GM10248 (cell line): ENCODE measurements around the gene HS1BP3.
A peak's percentile ranks its signal among the peaks of the same experiment; 100 is the strongest.

Experiments
- CTCF ChIA-PET: fragments of 300-600 bp; sonication (Branson Sonifier 250); formaldehyde crosslinking; extraction: SDS; loops from one replicate; lab custom pipeline; 2021; ENCODE audit warnings: antibody characterized with exemption; lab: Yijun Ruan, JAX
- POLR2A ChIA-PET: fragments of 350-650 bp; sonication (Branson Sonifier 250); formaldehyde crosslinking; extraction: SDS; loops from one replicate; lab custom pipeline; 2020; ENCODE audit warnings: antibody characterized with exemption; lab: Yijun Ruan, JAX
- DNase-seq: peaks from one replicate; pipeline ENCODE4 v3.0.0; 2012; ENCODE audit errors: extremely low spot score
- CTCF ChIP-seq: IDR thresholded peaks from 2 replicates; pipeline ENCODE4 v1.5.1; 2012; ENCODE audit warnings: mild to moderate bottlenecking, low read depth; ENCODE audit errors: extremely low read depth, missing control alignments, control extremely low read depth

Gene HS1BP3

GRCh38 chr2:20662308-20662937 is 11.5 kb upstream of the HS1BP3 start:
- no peak for DNase-seq
- ChIA-PET CTCF (interaction anchor here (0.7 to 10.0 kb wide), 44 partner anchors 8 to 503 kb away, joined by 3 to 247 read pairs (median 6); partner anchors contain the start of genes APOB, HS1BP3 and RHOB), POLR2A (no interaction called here)
- no peak for TF ChIP-seq CTCF

DNA sequence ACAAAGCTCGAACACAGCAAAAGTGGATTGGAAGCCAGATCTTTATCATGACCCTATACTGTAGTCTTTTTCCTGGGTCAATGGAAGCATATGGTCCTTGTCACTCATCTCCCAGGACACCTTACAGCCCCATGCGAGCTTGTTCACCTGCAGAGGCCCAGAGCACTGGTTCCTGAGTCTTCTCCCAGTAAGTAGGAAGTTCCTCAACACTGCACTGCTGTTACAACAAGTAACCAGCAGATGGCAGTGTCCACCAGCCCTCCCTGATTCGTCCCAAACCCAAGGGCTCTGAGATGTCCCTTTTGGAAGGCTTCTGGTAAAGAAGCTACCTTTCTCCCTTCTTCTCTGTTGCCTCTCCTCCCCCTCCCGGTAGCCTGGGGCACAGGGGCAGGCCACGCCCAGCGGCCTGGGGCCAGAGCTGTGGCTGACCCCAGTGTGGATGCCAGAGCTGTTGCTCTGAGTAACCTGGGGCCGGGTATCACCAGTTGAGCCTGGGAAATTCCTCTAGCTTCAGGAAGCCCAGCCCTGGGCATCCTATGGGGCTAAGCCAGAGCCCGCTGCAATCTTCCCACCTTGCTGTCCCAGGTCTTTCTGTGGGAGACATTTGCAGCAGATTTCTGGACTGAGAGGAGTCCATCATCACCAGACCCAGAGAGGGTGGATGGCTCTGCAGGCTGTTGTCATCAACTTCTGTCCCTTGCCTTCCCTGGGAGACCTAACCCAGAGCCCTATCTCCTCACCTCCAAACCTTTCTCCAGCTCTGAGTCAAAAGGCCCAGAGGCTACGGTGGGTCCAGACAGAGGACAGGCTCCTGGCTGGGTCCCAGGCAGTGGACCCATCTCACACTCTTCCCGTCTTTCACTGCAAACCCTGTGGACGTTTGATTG is 10.8 kb upstream of the HS1BP3 start:
- peak; percentile 80 for DNase-seq
- peak; percentile 94 for TF ChIP-seq CTCF
- CTCF ChIA-PET: interaction anchor here (0.6 to 10.0 kb wide), 80 partner anchors 9 to 504 kb away, joined by 3 to 247 read pairs (median 4); partner anchors contain the start of genes APOB, HS1BP3, LDAH and RHOB
- POLR2A ChIA-PET: interaction anchor here (1.2 kb wide), 1 partner anchor 215 kb away, joined by 5 read pairs; the partner anchor contains the start of gene RHOB

GRCh38 chr2:20660506-20661420 is 9.9 kb upstream of the HS1BP3 start:
- POLR2A ChIA-PET: interaction anchor here (1.2 kb wide), 1 partner anchor 214 kb away, joined by 5 read pairs; the partner anchor contains the start of gene RHOB
- no peak for TF ChIP-seq CTCF
- CTCF ChIA-PET: interaction anchor here (0.7 to 10.0 kb wide), 63 partner anchors 9 to 457 kb away, joined by 3 to 247 read pairs (median 4); partner anchors contain the start of genes HS1BP3, LDAH and RHOB
- DNase-seq: no peak

DNA sequence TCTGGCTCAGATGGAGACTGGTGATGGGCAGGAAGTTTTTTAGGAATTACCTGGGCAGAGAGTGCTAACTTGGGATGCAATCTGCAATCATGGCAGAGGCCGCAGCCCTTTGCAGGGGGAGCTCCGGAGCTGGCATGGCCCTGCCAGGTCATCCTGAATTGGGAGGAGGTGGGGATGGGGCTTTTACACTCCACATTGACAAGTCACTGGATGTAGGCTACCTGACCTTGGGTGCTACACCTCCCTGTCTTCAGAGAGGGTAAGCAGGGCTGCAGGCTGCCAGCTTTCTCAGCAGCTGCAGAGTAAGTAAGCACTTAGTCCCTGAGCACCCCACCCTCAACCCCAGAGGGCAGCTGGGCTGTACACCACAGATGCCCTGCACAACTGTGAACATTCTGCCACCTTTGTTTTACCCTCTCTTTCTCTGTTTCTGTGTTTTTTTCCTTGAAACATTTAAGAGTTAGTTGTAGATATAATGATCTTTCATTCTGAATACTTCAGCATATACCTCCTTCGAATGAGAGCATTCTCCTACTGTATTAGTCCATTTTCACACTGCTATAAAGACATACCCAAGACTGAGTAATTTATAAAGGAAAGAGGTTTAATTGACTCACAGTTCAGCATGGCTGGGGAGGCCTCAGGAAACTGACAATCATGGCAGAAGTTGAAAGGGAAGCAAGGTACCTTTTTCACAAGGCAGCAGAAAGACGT is 6.8 kb upstream of the HS1BP3 start:
- ChIA-PET POLR2A (interaction anchor here (0.6 kb wide), 1 partner anchor 210 kb away, joined by 4 read pairs; no protein-coding TSS in a partner anchor), CTCF (interaction anchor here (0.8 to 1.7 kb wide), 4 partner anchors 18 to 306 kb away, joined by 3 to 5 read pairs (median 3); no protein-coding TSS in a partner anchor)
- TF ChIP-seq CTCF: no peak
- no peak for DNase-seq

DNA sequence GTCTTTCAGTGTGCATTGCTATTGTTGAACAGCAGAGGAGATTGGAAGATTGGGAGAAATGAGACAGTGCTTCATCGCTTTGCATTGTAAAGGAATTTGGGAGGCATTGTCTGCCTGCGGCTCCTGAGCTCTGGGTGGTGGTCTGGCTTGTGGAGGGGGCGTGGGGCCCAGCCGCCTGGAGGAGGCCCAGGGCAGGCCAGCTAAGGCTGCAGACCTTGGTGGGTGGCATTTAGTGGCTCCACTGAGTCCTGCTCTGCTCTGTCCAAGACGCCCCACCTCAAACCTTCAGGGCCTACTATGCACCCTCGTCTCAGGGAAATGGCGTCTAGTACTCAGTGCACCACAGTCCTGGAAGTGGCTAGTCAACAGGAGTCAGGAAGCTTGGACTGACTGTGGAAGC is 5.7 kb upstream of the HS1BP3 start:
- no peak for TF ChIP-seq CTCF
- no peak for DNase-seq
- POLR2A ChIA-PET: no interaction called here
- CTCF ChIA-PET: interaction anchor here (0.8 to 1.7 kb wide), 8 partner anchors 9 to 307 kb away, joined by 3 to 8 read pairs (median 3); no protein-coding TSS in a partner anchor
